SK-N-DZ (cell line): ENCODE measurements around the gene SYNE2.

Source experiments
- DNase-seq: peaks from one replicate; pipeline ENCODE4 v3.0.0-alpha.2; 2015; ENCODE audit warnings: low spot score
- small RNA-seq, 2 experiments: library from RNA; depleted of rRNA; stranded (forward); fragments of <200 nt; gene quantifications; one replicate each; pipeline ENCODE3, GENCODE V24; 2014

The SYNE2 gene

GRCh38 chr14:64247195-64247594, 394.4 kb downstream of the SYNE2 start:
- no peak for DNase-seq

GRCh38 chr14:64248689-64249088, 395.9 kb downstream of the SYNE2 start:
- DNase-seq, result no peak

GRCh38 chr14:64249363-64249762, 396.6 kb downstream of the SYNE2 start:
- DNase-seq, result no peak

GRCh38 chr14:64253672-64254071, 400.9 kb downstream of the SYNE2 start:
- no peak for DNase-seq

- peak; percentile 75 for DNase-seq
These were observed 403.0 kb downstream of the SYNE2 start for GRCh38 chr14:64255756-64256155.

- DNase-seq, result no peak
These were observed 407.6 kb downstream of the SYNE2 start for GRCh38 chr14:64260418-64260817.

- peak; percentile 42 for DNase-seq
These were observed 412.4 kb downstream of the SYNE2 start for GRCh38 chr14:64265222-64265621.

- no peak for DNase-seq
These were observed 413.4 kb downstream of the SYNE2 start for GRCh38 chr14:64266239-64266638.

- DNase-seq, result no peak
These were observed 419.2 kb downstream of the SYNE2 start for GRCh38 chr14:64272019-64272418.

Small RNA genes within 50 kb of the gene (small RNA-seq; reads per million reads assigned to genes)
- gene MIR548H1 (0 reads per million in 2 experiments), gene RF00019 (0 reads per million in 2 experiments), gene RPS28P1 (0 reads per million in 2 experiments)
